Midbrain (tissue), 1 donor: Measurements from ENCODE around the gene CHD5.

ENCODE experiments used
- DNase-seq: peaks from one replicate; lab custom pipeline; 2025; lab: John Stamatoyannopoulos, UW

CHD5 gene

DNA sequence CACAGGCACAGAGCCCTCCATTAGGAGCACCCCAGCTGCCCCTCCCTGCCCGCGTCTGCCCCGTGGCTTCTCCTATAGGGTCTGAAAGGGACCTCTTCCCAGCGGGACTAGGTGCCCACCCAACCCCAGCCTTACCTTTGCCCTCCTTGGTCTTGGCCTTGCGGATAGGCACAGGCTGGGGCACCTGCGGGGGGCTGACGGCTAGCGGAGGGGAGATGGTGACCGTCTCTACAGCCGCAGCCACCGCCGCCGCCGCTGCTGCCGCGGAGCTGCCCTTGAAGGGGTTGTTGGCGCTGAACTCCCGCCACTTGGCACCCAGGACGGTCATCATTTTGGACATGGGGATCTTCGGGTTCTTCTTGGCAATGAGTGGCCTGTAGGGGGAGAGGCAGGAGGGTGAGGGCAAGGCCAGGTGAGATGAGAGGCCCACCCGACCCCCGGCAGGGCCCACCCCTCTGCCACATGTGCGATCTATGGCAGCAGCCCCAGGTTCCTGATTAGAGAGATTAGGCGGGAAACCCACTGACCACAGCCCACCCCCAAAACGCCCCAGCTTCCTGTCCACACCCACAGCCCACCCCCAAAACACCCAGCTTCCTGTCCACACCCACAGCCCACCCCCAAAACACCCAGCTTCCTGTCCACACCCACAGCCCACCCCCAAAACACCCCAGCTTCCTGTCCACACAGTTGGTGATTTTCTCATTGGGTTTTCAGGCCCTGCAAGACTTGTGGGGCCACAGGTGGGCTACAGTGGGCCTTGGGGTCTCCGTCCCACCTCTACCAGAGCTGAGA, 25.4 kb downstream of the CHD5 start:
- DNase-seq: no peak

DNA sequence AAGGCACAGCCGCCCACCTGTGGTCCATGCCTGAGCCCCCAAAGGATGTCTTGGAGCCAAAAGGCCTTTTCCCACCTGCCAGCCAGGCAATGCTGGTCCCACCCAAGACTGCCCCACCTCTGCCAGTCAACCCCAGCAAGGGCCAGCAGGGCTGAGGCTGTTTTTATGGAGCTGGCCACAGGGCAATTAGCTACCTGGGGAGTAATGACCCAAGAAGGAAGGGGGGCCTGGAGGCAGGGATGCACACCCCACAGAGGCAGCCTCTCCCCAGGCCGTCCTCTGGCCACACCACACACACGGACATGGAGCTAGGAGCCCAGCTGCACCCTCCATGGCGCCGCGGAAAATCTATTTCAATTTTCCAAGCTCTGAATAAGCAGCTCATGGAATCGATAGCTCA, 27.2 kb downstream of the CHD5 start:
- no peak for DNase-seq

DNA sequence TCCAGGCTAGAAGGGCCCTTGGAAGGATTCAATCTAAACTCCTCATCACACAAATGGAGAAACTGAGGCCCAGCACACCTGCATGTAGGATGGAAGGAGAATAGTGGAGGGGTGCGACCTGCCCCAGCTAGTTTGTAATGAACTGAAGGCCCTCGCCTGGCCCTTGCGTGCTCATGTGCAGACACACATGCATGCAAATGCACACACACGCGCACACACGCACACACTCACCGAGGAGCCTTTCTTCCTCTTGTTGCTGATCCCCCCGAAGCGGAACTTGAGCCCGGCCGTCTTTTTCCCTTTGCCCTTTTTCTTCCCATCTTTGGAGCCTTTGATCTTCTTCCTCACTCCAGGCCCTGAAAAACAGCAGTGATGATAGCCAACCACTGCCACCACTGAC, 27.9 kb downstream of the CHD5 start:
- no peak for DNase-seq

DNA sequence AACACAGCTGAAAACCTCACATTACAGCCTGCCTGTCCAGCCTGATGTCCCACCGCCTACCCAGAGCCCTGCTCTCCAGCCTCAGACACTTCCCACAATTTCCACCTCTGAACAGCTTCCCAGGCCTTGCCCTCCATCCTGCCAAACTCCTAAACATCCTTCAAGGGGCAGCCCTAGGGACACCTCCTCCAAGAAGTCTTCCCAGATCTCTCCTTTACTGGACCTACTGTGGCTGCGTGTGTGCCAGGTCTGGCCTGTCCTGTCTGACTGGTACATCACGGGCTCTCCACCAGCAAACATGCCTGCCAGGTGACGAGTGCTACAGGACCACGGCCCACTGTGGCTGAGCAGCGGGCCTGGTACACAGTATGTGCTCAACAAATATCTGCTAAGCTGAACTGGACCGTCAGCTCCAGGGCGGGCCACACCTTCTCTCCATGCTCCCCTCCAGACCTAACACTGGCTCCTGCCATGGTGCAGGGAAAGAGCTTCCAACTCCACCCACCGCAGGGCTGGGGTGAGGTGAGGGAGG, 28.8 kb downstream of the CHD5 start:
- no peak for DNase-seq

DNA sequence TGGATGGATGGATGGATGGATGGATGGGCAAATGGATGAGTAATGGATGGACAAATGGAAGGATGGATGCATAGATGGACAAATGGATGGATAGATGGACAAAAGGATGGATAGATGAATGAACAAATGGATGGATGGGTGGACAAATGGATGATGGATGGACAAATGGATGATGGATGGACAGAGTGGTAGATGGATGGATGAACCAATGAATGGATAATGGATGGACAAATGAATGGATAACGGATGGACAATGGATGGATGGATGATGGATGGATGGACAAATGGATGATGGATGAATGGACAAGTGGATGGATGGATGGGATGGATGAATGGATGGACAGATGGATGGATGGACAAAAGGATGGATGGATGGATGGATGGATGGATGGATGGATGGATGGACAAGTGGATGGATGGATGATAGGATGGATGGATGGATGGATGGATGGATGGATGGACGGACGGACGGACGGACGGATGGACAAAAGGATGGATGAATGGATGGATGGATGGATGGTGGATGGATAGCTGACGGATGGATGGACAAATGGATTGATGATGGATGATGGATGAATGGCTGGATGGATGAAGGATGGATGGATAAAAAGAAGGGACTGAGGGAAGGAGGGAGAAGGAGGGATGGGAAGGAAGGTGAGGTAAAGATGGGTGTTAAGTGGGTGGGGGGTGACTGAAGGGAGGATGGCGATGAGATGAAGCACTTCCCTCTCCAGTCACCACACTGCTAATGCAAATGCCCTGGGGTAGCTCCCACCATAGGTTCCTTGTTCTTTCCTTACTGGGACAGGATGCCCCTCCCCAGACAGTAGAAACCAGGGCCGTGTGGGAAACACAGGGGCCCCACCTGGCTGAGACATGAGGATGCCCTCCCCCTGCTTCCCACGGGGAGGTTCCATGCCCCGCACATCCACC, 29.8 kb downstream of the CHD5 start:
- no peak for DNase-seq

DNA sequence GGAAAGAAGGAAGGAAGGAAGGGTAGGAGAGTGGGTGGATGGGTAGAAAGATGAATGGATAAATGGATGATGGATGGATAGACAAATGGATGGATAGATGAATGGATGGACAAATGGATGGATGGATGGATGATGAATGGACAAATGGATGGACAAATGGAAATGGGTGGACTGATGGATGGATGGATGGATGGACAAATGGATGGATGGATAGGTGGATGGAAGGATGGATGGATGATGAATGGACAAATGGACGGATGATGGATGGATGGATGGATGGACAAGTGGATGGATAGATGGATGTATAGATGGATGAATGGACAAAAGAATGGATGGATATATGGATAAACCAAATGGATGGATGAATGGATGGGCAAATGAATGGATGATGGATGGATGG, 30.5 kb downstream of the CHD5 start:
- no peak for DNase-seq

DNA sequence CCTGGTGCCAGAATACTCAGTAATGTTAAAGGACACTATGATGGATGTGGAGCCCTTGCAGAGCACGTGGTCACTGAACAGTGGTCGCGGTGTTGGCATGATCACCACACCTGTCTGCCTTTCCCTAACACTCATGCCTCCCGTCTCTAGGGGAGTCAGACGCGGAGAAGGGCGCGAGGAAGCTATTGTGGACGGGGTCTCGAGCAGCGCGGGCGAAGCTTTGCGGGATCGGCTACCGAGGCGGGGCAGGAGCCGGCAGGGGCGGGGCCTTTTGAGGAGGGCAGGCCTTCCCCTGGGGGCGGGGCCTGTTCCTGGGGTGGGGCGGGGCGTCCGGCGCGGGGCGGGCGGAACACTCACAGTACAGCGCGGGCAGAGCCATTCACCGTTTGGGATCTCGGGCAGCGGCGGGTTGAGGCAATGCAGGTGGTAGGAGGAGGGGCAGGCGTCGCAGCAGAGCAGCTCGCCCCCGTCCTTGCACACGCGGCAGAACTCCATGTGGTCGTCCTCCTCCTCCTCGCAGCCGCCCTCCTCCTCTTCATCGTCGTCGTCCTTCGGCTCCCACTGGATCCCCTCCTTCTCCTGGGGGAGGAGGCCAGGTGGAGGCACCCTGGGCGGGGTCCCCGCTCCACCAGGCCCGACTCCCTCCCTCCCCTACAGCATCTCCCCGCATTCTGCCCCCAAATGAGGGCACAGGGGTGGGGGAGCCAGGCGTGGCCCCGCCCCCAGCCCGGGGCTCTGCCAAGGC, 31.5 kb downstream of the CHD5 start:
- no peak for DNase-seq

DNA sequence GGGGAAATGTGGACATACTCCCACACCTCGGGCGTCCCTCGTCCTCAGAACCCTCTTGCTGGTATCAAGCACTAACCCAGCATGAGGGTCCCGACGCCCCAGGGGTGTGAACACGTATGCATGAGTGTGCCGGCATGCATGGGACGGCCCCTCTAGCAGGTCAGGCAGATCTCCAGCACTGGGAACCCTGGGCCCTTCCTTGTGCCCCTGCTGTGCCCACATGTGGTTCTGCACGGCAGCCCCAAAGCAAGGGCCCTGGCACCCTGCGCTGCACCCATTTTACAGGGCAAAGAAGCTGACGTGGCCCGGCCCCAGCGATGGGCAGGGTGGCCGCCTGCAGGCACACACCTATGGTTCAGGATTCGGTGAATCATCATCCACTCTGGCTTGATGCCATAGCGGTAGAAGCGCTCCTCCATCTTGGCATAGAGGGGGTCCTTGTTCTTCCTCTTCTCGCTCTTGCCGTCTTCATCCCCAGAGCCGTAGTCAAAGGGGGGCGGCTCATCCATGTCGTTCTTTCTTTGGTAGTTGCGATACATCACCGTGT, 34.2 kb downstream of the CHD5 start:
- no peak for DNase-seq

DNA sequence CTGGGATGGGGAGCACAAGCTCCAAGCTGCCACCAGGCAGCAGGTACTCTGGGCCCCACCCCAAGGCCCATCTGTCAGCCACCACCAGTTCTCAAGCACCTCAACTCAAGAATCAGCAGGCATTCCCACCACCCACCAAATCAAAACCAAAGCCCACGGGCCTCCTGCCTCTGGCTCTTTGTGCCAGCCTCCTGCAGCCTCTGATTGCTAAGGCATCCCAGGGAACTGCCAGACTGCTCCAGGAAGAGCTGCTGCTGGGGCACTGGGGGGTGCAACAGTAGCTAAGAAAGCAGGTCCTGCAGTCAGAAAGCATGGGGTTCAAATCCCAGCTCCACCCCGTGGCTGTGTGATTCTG, 34.7 kb downstream of the CHD5 start:
- no peak for DNase-seq

DNA sequence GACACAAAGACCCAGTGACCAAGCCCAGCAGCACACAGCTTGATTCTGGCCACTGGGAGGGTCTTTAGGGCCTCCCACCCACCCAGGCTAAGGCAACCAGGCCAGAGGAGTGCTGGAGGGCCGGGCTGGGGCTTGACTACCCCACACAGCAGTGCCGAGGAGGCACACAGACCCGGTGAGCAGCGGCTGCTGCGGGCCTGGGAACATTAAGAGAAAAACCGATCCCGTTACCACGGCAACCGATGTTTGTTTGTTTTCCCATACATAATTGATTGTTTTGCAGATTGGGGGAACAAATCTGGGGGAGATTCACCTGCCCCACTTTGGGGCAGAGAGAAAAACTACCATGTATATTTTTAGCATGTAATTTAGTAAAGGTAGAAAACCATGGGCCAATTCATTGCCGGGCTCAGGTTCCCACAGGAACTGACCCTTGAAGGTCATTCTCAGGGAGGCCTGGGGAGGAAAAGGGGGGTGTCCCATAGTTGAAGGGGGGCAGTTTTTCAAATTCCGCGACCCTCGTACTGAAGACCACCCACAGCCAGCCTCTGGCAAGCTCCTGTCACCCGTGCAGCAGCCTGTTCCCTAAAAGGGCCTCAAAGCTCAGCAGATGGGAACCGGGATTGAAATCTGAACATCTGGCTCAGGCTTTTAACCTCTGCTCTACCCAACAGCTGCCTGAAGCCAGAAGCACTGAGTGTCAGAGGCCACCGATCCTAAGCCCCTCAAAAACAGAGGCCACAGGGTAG, 35.3 kb downstream of the CHD5 start:
- no peak for DNase-seq

DNA sequence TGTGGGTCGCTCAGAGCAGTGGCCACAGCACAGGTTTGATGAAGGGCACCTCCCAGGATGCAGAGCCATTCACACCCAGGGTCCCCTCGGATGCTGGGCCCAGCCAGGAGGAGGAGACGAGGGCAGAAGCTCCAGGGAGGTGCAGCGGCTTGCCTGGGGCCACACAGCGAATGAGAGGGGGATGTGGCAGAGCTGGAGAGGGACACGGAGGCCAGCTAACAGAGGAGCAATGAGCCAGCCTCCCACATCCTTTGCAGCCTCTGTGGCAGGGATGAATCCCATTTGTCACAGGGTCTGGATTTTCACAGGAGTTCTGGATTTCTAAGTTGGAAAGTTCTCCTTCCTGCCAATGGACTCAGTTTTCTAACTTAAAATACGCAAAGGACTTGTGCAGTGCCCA, 35.9 kb downstream of the CHD5 start:
- no peak for DNase-seq

DNA sequence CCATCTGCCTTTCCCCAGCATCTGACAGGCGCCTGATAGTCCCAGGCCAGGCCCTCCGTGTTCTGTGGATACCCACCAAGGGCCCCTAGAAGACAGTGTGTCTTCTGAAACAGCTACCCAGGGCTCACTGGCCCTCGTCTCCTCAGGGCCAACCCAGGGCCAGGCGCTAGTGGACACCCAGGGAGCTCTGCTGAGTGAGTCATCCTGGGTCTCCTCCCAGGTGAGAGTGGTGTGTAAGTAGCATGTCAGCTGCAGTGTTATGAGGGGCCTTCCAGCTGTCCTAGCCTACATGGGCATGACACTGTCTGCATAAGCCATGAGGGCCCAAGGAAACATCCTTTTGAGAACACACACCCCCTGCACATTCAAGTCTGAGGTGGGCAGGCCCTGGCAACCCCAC, 36.7 kb downstream of the CHD5 start:
- no peak for DNase-seq

DNA sequence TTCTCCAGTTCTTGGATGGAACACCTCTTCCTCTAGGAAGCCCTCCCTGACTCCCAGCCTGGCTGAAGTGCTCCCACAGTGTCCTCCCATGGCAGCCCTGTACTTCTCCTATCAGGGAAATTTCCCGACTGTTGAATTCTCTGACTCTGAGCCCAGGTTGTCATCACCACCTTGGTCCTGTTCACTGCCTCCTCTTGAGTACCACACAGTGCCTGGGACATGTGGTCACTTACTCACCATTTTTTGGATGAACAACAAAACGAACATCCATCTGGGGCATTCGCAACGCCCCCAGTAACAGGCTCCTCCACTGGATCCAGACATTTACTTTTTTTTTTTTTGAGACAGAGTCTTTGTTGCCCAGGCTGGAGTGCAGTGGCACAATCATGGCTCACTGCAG, 37.4 kb downstream of the CHD5 start:
- DNase-seq: no peak

DNA sequence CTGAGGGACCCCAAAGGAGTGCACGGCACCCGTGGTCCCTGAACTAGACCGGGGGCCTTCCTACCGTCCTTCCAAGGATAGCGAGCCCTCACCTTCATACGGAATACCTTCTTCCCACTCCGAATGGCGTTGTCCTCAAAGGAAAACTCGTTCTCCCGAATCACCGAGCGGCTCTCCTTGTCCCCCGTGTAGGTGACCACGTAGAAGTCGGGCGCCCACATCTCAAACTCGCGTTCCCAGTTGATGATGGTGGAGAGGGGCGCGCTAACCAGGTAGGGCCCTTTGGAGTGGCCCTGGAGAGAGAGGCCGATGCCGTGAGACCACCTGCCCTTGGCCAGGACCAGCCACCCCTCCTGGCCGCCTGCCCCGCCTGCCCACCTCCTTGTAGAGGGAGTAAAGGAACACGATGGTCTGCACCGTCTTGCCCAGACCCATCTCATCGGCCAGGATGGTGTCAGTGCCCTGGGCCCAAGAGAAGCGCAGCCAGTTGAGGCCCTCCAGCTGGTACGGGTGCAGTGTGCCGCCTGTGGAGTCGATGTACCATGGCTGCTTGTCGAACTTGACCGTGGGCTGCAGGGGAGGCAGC, 38.0 kb downstream of the CHD5 start:
- no peak for DNase-seq

DNA sequence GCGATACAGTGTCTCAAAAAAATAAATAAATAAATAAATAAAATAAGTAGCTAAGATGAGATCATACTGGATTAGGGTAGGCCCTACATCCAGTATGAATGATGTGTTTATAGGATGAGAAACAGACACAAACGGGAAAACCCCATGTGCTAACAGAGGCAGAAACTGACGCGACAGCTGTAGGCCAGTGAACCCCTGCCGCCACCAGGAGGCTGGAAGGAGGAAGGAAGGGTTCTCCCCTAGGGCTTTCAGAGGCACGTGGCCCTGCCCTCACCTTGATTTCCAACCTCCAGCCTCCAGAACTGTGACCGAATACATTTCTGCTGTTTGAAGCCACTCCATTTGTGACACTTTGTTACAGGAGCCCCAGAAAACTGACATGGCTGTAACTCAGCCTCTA, 38.5 kb downstream of the CHD5 start:
- no peak for DNase-seq

DNA sequence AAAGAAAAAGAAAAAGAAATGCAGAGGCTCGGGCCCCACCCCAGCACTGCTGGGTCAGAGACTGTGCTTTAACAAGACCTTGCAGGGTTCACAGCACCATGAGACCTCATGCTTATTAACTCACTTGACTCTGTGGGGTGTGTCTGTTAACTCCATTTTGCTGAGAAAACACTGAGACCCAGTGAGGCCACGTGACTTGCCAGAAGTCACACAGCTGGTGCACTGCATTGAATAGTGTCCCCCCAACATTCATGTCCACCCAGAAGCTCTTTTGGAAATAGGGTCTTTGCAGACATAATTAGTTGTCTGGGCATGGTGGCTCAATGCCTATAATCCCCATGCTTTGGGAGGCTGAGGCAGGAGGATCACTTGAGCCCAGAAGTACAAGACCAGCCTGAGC, 39.7 kb downstream of the CHD5 start:
- no peak for DNase-seq

DNA sequence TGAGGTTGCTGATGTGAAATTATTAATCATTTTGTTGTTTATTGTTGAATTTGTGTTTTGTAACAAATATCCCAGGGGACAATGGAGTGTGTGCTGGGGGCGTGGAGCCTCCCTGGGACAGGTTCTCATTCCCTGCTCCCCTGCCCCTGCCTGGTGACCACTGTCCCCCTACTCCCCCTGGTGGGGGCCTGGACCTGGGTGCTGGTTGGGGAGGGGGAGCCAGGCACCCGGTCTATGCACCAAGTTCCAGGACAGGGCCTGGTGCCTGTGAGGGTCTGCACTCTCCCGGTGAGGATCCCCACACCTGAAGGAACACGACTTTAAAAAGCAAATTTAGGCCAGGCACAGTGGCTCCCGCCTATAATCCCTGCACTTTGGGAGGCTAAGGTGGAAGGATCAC, 42.4 kb downstream of the CHD5 start:
- no peak for DNase-seq

DNA sequence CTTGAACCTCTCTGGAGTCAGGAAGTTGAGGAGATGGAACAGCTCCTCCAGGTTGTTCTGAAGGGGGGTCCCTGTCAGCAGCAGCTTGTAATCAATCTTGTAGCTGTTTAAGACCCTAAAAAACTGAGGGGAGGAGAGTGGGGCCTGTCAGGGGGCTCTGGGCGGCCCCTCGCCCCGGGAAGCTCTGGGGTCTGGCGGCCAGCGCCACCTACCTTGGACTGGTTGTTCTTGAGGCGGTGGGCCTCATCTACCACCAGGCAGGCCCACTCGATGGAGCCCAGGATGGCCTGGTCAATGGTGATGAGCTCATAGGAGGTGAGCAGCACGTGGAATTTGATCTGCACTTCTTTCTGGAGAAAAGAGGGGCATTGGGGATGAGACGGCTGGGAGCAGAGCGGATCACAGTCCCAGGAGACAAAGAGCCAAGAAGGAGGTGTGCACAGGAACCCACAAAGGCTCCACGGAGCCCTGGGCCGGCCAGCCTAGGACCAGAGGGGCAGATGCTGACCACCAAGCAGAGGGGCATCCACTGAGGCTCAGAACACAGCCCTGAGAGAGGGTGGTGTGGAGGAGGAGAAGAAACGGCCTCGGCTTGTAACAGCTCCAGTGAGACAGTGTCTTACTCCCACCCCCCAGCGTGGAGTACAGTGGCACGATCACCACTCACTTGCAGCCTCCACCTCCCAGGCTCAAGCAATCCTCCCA, 43.5 kb downstream of the CHD5 start:
- no peak for DNase-seq

DNA sequence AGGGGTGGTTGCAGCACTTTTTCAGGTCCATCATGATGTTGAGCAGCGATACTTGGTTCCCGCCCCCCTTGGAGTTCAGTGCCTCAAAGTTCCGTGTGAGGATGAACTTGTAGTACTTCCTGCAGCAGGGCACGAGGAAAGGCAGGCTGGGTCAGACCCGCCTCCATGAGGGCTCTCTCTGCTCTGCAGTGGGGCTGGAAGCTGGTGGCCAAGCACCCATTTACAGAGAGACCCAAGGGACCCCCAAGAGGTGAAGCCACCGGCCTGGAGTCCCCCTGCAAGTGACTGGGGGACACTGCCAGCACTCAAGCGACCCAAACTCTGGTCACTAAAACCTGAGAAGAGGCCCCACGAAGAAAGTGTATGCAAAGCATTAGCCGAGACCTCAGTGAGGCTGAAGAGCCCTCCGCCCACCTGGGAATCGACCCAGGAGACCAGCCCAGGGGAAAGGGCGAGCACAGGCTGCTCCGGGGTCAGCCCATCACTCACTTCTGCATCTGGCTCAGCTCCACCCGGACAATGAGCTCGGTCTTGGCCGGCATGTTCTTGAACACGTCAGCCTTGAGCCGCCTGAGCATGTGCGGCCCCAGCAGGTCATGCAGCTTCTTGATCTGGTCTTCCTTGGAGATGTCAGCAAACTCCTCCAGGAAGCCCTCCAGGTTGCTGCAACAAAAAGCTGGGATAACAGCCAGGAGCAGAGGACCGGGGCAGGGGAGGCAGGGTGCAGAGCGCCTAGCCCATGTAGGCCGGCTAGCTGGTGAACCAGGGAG, 45.2 kb downstream of the CHD5 start:
- DNase-seq: no peak

DNA sequence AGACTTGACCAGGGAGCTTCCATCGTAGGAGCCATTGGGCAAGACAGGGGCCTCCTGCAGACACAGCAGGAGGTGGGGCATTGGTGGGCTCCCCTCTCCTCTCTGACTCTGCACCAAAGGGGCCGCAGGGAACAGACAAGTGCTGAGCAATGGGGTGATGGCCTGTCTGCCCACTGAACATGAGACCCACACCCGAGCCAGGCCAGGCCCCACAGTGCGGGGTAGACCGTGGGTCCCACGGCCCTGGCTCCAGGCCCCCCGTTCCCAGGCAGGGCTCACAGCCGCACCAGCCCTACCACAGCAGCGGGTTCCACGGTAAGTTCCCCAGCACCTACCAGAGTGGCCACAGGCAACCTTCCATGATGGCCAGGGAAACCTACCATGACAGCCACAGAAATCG, 45.9 kb downstream of the CHD5 start:
- no peak for DNase-seq
